Measurements from ENCODE around the gene SLC9A7.

The SLC9A7 gene

DNA sequence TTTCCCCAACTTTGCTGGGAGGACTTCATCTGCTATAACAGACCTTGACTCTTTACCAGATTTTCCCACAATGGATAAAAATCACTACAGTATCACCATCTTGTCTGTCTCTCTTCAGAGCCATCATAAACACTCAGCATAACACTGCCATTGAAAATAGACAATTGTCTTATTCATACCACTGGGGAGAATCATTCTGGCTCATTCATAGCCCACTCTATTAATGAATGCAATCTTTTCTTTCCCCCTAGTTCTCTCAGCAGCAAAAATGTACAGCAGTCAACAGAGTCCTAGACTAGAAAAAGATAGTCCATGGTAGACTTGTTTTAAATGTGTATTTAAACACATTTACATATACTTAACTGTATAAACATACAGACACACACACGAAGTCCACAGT is 19.2 kb downstream of the SLC9A7 start:
- CTCF ChIA-PET = no interaction called here
- TF ChIP-seq ZBTB49 (tag by site-specific recombination; IDR thresholded peaks at IDR 0.05; ENCODE audit: low read depth) (no peak), MYNN (tag by site-specific recombination; IDR thresholded peaks at IDR 0.05; ENCODE audit: borderline replicate concordance) (no peak), ZBTB20 (tag by site-specific recombination; IDR thresholded peaks at IDR 0.05) (no peak), ZNF843 (tag by site-specific recombination; IDR thresholded peaks at IDR 0.05) (no peak), ZNF362 (tag by site-specific recombination; IDR thresholded peaks at IDR 0.05) (no peak), ZNF18 (tag by site-specific recombination; IDR thresholded peaks at IDR 0.05) (no peak), ZNF449 (tag by site-specific recombination; IDR thresholded peaks at IDR 0.05) (no peak), ZNF280D (tag by site-specific recombination; IDR thresholded peaks at IDR 0.05) (no peak), ZNF138 (tag by site-specific recombination; IDR thresholded peaks at IDR 0.05; ENCODE audit: borderline replicate concordance) (no peak), PRDM2 (tag by site-specific recombination; IDR thresholded peaks at IDR 0.05; ENCODE audit: borderline replicate concordance) (no peak), ZNF157 (tag by site-specific recombination; IDR thresholded peaks at IDR 0.05) (no peak), KLF9 (tag by site-specific recombination; IDR thresholded peaks at IDR 0.05; ENCODE audit: low read depth) (no peak), ZNF350 (tag by site-specific recombination; IDR thresholded peaks at IDR 0.05) (no peak), ZNF266 (tag by site-specific recombination; IDR thresholded peaks at IDR 0.05; ENCODE audit: low read depth) (no peak), ZNF624 (tag by site-specific recombination; IDR thresholded peaks at IDR 0.05) (no peak), ZNF747 (tag by site-specific recombination; IDR thresholded peaks at IDR 0.05) (no peak), REPIN1 (tag by site-specific recombination; IDR thresholded peaks at IDR 0.05; ENCODE audit: low read depth) (no peak), ZNF19 (tag by site-specific recombination; IDR thresholded peaks at IDR 0.05; ENCODE audit: low read depth) (no peak)
- TF ChIP-seq, protein P1, sequence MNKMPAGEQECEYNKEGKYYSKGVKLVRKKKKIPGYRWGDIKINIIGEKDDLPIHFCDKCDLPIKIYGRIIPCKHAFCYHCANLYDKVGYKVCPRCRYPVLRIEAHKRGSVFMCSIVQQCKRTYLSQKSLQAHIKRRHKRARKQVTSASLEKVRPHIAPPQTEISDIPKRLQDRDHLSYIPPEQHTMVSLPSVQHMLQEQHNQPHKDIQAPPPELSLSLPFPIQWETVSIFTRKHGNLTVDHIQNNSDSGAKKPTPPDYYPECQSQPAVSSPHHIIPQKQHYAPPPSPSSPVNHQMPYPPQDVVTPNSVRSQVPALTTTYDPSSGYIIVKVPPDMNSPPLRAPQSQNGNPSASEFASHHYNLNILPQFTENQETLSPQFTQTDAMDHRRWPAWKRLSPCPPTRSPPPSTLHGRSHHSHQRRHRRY (tag by site-specific recombination; IDR thresholded peaks at IDR 0.05) = no peak
- TF ChIP-seq, protein P2, sequence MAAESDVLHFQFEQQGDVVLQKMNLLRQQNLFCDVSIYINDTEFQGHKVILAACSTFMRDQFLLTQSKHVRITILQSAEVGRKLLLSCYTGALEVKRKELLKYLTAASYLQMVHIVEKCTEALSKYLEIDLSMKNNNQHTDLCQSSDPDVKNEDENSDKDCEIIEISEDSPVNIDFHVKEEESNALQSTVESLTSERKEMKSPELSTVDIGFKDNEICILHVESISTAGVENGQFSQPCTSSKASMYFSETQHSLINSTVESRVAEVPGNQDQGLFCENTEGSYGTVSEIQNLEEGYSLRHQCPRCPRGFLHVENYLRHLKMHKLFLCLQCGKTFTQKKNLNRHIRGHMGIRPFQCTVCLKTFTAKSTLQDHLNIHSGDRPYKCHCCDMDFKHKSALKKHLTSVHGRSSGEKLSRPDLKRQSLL (tag by site-specific recombination; IDR thresholded peaks at IDR 0.05) = no peak

More for the DNA sequence above, 19.2 kb downstream of the SLC9A7 start:
- Histone ChIP-seq H3K4me1 (ENCODE audit: control insufficient read depth, insufficient read depth, low read length) (no peaks in the 10 kb centered on the region), H3K36me3 (ENCODE audit: control insufficient read depth in 2 of 2, insufficient read depth in 1 of 2, low read length in 2 of 2) (no peaks in the 10 kb centered on the region), H3K9me3 (ENCODE audit: control insufficient read depth, insufficient read depth, low read depth, low read length) (peaks cover 9% of the 10 kb centered on the region), H3K27ac (ENCODE audit: extremely low read depth, low read depth, low read length) (no peak overlapping the region), H3K4me3 (ENCODE audit: low read depth, low read length) (no peak overlapping the region)
- POLR2A ChIA-PET = no interaction called here
